Stimulated activated CD4-positive, alpha-beta T cell treated with anti-CD3 and anti-CD28 coated beads, Interleukin-4, amount 100 ng/mL, for 24 hours (primary cell): Measurements from ENCODE around the gene CLEC17A.

ENCODE experiments used
- DNase-seq: peaks from one replicate; pipeline ENCODE4 v3.0.0-alpha.2; 2020

The CLEC17A gene

DNA sequence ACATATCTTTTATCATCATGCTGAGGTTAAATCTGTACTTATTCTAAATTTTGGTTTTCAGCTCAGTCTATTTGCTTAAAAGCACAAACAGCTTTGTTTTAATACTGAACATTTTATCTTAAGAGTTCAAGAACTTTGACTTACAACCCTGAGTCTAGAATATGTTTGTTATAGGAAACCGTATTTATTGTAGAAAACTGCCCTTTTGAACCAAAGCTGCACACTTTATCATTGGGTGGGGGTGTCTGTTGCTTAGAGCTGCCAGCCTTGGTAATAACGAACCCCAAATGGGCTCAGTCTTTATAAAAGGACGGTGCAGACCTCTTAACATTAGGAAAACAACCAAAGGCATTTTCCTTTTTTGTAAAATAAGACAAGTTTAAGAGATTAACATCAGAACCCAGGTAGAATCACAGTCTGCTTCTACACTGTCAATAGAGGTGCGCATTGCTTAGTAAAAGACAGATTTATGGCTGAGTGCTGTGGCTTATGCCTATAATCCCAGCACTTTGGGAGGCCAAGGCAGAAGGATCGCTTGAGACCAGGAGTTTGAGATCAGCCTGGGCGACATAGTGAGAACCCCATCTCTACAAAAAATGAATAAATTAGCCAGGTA is 77.1 kb downstream of the CLEC17A start:
- no peak for DNase-seq

DNA sequence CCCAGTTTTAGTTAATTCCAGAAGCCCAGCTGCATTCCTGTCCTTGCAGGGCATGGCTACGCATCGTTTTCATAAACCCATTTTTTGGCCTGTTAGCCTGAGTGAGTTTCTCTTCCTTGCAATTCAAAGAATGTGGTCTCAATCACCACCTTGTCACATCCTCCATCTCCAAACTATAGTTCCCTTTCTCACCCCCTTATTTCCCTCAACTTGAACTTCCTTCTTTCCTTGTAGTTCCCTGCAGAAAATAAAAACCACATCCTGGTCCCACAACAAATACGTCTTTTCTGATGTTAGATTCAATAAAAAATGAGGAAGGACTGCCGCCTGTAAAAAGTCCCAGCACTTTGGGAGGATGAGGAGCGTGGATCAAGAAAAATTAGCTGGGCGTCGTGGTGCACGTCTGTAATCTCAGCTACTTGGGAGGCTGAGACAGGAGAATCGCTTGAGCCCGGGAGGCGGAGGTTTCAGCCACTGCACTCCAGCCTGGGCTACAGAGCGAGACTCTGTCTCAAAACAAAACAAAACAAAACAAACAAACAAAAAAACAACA is 78.6 kb downstream of the CLEC17A start:
- no peak for DNase-seq
